ENCODE results near the gene AK2.

AK2 gene

DNA sequence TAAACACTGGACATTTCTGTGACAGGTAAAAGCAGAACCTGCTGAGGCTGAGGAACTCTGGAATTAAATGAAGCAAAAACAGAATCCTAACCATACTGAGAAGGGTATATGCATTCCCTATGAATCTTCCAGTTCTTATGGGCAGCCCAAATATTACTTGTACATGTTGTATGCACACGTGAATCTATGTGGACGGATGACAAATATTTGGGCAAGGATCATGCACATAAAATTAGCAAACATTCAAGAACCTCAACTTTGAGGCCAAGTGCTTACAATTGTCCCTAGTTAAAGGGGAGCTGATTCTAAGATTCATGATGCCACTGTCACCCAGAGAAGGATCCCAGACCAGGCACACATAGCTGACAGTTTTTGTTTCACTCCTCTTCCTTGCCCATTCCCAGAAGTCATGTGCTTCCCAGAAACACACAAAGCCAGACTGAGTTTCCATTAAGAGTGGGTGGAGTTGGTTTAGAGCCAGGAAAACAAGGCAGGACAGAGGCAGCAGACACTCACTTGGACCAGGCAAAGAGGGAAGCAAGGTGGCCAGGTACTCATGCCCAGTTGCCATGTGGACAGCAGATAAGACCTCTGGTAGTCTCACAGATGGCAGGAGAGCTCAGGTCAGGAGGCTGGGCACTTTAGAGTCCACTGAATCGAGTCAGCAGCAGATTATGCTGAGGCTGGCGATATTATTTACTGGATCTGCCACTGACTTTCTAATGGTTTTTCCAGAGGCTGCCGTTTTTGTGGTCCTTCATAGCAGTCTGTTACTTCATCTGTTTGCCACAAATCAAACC lies 25.6 kb downstream of the AK2 start:
- TF ChIP-seq EGR1 (IDR thresholded peaks at IDR 0.05), result peak; percentile 27; the same call in 1 of the 2 replicates
- TF ChIP-seq, protein P1, sequence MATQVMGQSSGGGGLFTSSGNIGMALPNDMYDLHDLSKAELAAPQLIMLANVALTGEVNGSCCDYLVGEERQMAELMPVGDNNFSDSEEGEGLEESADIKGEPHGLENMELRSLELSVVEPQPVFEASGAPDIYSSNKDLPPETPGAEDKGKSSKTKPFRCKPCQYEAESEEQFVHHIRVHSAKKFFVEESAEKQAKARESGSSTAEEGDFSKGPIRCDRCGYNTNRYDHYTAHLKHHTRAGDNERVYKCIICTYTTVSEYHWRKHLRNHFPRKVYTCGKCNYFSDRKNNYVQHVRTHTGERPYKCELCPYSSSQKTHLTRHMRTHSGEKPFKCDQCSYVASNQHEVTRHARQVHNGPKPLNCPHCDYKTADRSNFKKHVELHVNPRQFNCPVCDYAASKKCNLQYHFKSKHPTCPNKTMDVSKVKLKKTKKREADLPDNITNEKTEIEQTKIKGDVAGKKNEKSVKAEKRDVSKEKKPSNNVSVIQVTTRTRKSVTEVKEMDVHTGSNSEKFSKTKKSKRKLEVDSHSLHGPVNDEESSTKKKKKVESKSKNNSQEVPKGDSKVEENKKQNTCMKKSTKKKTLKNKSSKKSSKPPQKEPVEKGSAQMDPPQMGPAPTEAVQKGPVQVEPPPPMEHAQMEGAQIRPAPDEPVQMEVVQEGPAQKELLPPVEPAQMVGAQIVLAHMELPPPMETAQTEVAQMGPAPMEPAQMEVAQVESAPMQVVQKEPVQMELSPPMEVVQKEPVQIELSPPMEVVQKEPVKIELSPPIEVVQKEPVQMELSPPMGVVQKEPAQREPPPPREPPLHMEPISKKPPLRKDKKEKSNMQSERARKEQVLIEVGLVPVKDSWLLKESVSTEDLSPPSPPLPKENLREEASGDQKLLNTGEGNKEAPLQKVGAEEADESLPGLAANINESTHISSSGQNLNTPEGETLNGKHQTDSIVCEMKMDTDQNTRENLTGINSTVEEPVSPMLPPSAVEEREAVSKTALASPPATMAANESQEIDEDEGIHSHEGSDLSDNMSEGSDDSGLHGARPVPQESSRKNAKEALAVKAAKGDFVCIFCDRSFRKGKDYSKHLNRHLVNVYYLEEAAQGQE (IDR thresholded peaks at IDR 0.05; ENCODE audit: low read depth), result no peak

DNA sequence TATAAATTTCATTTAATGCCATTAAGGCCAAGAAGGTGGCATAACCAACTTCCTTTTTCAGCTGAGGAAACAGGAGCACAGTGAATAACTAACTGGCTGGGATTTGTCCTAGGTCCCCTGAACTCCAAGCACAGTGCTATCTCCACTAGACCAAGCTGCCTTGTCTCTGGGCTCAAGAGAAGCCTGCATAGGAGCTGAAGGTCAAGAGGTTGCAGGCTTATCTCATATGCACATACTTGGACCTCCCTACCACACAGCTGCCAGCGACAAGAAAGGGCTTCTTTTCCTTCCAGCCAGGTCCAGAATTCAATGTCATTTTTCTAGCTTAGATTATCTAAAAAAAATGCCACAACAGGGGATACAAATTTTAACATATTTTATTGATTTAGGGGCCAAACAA lies 27.1 kb downstream of the AK2 start:
- TF ChIP-seq TAF1 (IDR thresholded peaks at IDR 0.05; ENCODE audit: low read depth) (no peak), YY1 (IDR thresholded peaks at IDR 0.05; ENCODE audit: low read depth) (no peak), FOXM1 (IDR thresholded peaks at IDR 0.05; ENCODE audit: borderline replicate concordance, low read depth) (no peak), RAD21 (IDR thresholded peaks at IDR 0.05; ENCODE audit: low read depth) (no peak), CREB1 (IDR thresholded peaks at IDR 0.05; ENCODE audit: low read depth) (no peak)

DNA sequence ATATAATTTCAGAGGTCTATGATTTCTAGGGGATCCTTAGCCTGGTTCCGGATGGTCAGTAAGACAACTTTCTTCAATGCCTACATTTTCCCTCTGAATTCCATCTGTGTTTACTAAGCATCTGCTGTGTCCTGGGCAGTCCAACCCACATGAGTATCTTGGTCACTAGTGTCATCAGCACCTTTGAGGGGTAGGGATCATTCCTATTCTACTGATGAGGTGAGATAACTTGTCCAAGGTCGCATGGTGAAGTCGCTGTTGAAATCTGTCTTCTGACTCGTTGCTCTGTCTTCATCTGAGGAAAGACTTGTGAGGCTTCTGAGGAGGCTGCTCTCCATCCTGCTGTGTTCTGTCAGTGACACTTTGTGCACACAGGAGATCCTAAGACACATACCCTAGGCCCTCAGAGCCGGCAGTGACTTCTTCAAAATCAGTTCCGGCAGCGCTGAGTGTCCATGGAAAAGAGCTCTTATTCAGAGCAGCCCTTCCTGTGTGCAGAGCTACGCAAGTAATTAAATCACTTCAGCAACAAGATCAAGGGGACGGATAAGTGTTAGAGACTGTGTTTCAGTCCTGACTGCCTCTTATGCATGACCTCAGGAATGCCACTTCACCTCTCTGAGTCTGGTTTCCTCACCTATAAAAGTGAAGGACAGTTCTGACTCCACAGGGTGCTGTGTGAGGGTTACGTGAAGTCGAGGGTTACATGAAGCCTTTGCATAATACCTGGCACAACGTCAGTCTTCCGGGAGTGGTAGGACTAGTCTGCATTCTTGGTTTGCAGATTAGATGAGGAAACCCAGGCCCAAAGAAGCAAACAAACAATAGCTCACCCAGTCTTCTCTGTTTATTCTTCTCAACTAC lies 28.4 kb downstream of the AK2 start:
- TF ChIP-seq, protein P1 (IDR thresholded peaks at IDR 0.05; ENCODE audit: low read depth), result no peak
- TF ChIP-seq EGR1 (IDR thresholded peaks at IDR 0.05), result no peak
- TF ChIP-seq, protein P2, sequence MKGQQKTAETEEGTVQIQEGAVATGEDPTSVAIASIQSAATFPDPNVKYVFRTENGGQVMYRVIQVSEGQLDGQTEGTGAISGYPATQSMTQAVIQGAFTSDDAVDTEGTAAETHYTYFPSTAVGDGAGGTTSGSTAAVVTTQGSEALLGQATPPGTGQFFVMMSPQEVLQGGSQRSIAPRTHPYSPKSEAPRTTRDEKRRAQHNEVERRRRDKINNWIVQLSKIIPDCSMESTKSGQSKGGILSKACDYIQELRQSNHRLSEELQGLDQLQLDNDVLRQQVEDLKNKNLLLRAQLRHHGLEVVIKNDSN (IDR thresholded peaks at IDR 0.05), result no peak
- TF ChIP-seq CREB1 (IDR thresholded peaks at IDR 0.05; ENCODE audit: low read depth), result no peak
- no peak for TF ChIP-seq YY1 (IDR thresholded peaks at IDR 0.05; ENCODE audit: low read depth)
- TF ChIP-seq RAD21 (IDR thresholded peaks at IDR 0.05; ENCODE audit: low read depth), result no peak
- no peak for TF ChIP-seq TCF12 (IDR thresholded peaks at IDR 0.05; ENCODE audit: low read depth)
- no peak for TF ChIP-seq EP300 (IDR thresholded peaks at IDR 0.05; ENCODE audit: borderline replicate concordance)
- TF ChIP-seq CEBPB (IDR thresholded peaks at IDR 0.05), result no peak
- no peak for TF ChIP-seq NFIC (IDR thresholded peaks at IDR 0.05)
- no peak for TF ChIP-seq FOXM1 (IDR thresholded peaks at IDR 0.05; ENCODE audit: borderline replicate concordance, low read depth)
- TF ChIP-seq, protein P3, sequence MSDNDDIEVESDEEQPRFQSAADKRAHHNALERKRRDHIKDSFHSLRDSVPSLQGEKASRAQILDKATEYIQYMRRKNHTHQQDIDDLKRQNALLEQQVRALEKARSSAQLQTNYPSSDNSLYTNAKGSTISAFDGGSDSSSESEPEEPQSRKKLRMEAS (IDR thresholded peaks at IDR 0.05), result no peak
- no peak for TF ChIP-seq TAF1 (IDR thresholded peaks at IDR 0.05; ENCODE audit: low read depth)
- TF ChIP-seq ZBTB7A (IDR thresholded peaks at IDR 0.05; ENCODE audit: low read depth), result no peak
- TF ChIP-seq TEAD4 (IDR thresholded peaks at IDR 0.05), result no peak

DNA sequence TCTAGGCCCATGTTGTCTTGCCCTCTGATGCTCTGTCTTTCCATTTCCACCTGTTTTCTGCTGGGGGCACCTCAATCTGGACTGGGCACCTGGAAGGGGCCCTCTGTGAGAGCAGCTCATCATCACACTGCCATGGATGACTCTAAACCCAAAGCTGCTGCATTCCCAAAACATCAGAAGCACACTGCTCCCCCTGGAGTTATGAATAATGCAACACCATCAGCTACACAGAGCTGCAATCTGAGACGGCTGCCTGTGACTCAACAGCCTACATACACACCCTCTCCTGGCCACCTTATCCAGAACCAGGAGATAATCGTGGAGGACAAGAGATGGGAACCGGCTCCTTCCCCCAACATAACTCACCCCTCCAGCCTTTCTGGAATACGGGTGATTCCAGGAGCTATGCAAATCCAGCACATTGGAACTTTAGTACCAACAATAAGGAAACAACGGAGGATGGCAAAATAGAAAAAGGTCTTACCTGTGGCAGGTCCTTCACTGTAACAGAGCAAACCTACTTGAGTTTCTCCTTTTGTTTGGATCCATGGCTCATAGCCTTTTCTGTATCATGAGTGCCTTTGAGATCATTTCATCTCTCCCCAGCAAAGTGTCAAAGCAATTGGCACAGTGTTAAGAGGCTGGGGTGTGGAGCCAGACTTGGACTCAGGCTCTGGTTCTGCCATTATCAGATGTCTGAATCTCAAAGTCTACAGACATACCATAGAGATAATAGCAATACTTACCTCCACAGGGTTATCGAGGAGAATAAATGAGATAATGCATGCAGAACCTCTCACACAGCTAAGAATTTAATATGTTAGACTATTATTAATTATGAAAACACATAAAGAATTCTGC lies 29.3 kb downstream of the AK2 start:
- TF ChIP-seq, protein P3 (IDR thresholded peaks at IDR 0.05), result no peak
- TF ChIP-seq CREB1 (IDR thresholded peaks at IDR 0.05; ENCODE audit: low read depth) (no peak), TEAD4 (IDR thresholded peaks at IDR 0.05) (no peak), RAD21 (IDR thresholded peaks at IDR 0.05; ENCODE audit: low read depth) (peak; percentile 51)
- TF ChIP-seq, protein P2 (IDR thresholded peaks at IDR 0.05), result no peak
- TF ChIP-seq, protein P1 (IDR thresholded peaks at IDR 0.05; ENCODE audit: low read depth), result no peak

All from Ishikawa (cell line).